GM19395 (cell line): ENCODE measurements around the gene C11orf98.

ENCODE experiments used
- ATAC-seq: cut with Tn5 transposase; IDR thresholded peaks from one replicate; pipeline ENCODE4 v1.9.1; 2021; ENCODE audit warnings: mild to moderate bottlenecking, moderate library complexity; ENCODE audit not compliant: unreplicated experiment

C11orf98 gene

GRCh38 chr11:62613291-62613778, 51.7 kb downstream of the C11orf98 start:
- no peak for ATAC-seq
